Mucosa of descending colon (tissue), 3 donors: Measurements from ENCODE around the gene ZHX3. TPM values are rescaled to one million over a fixed set of nuclear protein-coding genes. Genes with fewer than 3 reads are reported as not detected.

Source experiments
- ATAC-seq: fragments of 200-7000 bp; cut with Tn5 transposase; one replicate; pipeline ENCODE4 v1.9.1; 2020; ENCODE audit warnings: mild to moderate bottlenecking, moderate library complexity
- DNase-seq, 3 donors: peaks; one replicate each; pipeline ENCODE4 v3.0.0-alpha.2; 2020
- H3K36me3 ChIP-seq: fragments of 200-600 bp; one replicate; pipeline ENCODE4 v1.8.0; 2021; ENCODE audit warnings: low read depth, mild to moderate bottlenecking
- H3K4me1 ChIP-seq: fragments of 200-600 bp; one replicate; pipeline ENCODE4 v1.8.0; 2021; ENCODE audit warnings: low read depth, mild to moderate bottlenecking
- H3K4me3 ChIP-seq: fragments of 200-600 bp; one replicate; pipeline ENCODE4 v1.8.0; 2021; ENCODE audit warnings: mild to moderate bottlenecking
- H3K9me3 ChIP-seq: fragments of 200-600 bp; one replicate; pipeline ENCODE4 v1.8.0; 2021; ENCODE audit warnings: mild to moderate bottlenecking
- intact Hi-C, 2 donors: fragments of 100-400 bp; cut with DNase I in 1 of 2; cut with micrococcal nuclease in 1 of 2; formaldehyde crosslinking; loops; one replicate each; pipeline versions ENCODE4 v1.11.0 to v1.11.1; 2022; cut with DNase I, micrococcal nuclease
- total RNA-seq, 3 donors: library from RNA; stranded (reverse); fragmentation: NEBNext Ultra II Directional in 2 of 3; extraction: Animal tissue kit (Norgen Biotek cat#: 25700) in 2 of 3; gene quantifications; one replicate each; pipeline versions ENCODE4 v1.2.1 to v1.2.4, GENCODE V29; 2021 to 2023
- TF ChIP-seq, protein P1 (sequence below): fragments of 200-600 bp; IDR thresholded peaks from one replicate; pipeline ENCODE4 v1.8.0; 2022; ENCODE audit warnings: antibody characterized with exemption, mild to moderate bottlenecking
- donor health status: DM: no; HTN: no; CAD: no; lungs with moderate emphysema.
- donor health status: DM: no; HTN: no; CAD: no.
- donor health status: DM: no; HTN: yes; CAD: no.

Gene ZHX3
- total RNA-seq, 3 donors from 2014 or later: 24.5 to 84.5 (median 32.8) TPM

DNA sequence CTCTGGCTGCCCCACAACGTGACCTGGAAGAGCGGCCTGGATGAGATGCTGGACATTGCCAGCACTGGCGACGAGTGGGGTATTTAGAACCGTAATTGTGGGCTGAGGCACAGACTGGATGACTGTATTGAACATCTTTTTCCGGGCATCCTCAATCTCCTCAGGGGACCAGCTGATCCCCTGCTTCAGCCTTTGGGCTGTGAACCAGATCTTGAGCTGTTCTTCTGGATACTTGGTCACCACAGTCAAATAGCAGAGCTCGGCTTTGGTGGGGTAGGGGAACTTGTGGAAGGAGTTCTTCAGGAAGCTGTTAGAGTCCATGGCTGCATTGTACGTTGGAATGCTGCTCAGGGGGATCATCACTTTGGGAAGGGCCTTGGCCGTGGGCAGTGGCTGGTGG lies 113.9 kb downstream of the ZHX3 start:
- H3K36me3 ChIP-seq: no peaks in the 10 kb centered on the region
- TF ChIP-seq, protein P1, sequence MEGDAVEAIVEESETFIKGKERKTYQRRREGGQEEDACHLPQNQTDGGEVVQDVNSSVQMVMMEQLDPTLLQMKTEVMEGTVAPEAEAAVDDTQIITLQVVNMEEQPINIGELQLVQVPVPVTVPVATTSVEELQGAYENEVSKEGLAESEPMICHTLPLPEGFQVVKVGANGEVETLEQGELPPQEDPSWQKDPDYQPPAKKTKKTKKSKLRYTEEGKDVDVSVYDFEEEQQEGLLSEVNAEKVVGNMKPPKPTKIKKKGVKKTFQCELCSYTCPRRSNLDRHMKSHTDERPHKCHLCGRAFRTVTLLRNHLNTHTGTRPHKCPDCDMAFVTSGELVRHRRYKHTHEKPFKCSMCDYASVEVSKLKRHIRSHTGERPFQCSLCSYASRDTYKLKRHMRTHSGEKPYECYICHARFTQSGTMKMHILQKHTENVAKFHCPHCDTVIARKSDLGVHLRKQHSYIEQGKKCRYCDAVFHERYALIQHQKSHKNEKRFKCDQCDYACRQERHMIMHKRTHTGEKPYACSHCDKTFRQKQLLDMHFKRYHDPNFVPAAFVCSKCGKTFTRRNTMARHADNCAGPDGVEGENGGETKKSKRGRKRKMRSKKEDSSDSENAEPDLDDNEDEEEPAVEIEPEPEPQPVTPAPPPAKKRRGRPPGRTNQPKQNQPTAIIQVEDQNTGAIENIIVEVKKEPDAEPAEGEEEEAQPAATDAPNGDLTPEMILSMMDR: no peak
- no peaks in the 10 kb centered on the region for H3K4me1 ChIP-seq
- intact Hi-C loops: no loop called here
- no peak overlapping the region for H3K4me3 ChIP-seq
- DNase-seq: no peak
- ATAC-seq: no peak
- peaks cover 6% of the 10 kb centered on the region for H3K9me3 ChIP-seq

DNA sequence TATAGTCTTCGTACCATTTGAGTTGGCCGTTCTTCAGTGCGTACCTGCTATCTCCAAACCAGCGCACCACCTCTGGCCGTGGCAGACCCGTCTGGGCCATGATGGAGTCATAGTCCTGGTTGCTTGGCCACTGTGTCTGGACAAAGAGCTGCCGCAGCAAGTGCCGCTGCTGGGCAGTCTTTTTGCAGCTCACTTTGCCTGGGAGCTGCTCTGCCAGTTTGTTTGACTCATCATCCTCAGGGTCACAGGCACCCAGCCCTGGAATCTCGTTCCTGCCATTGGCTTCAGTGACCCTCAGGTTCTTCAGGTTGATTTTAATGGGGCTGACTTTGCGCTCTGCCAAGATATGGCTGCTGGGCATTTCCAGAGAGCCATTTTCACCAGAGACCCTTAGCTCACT lies 115.1 kb downstream of the ZHX3 start:
- TF ChIP-seq, protein P1: no peak
- H3K4me1 ChIP-seq: no peaks in the 10 kb centered on the region
- H3K4me3 ChIP-seq: no peak overlapping the region
- DNase-seq (no peak), ATAC-seq (no peak)
- H3K9me3 ChIP-seq: peaks cover 12% of the 10 kb centered on the region
- H3K36me3 ChIP-seq: no peaks in the 10 kb centered on the region
- intact Hi-C loops: no loop called here

DNA sequence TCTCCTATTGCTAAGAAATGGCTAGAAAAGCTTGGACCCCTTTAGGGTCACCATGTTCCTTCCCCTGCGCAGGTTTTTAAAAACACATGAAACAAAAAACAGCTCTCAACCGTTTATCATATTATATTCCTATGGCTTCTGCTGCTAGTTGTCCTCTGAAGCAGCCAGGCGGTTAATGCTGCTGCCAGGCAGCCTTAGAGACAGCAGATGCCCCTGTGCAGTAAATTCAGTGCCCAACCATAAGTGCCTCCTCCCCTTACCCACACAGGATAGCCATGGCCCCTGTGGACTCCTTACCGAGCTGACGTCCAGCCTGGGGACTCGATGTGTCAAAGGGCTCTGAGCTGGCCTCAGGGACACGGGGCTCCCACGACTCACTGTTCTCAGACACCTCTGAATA lies 115.8 kb downstream of the ZHX3 start:
- H3K4me3 ChIP-seq: no peak overlapping the region
- H3K36me3 ChIP-seq: no peaks in the 10 kb centered on the region
- peaks cover 12% of the 10 kb centered on the region for H3K9me3 ChIP-seq
- no peaks in the 10 kb centered on the region for H3K4me1 ChIP-seq
- no peak for DNase-seq
- TF ChIP-seq, protein P1: no peak
- intact Hi-C loops: no loop called here
- no peak for ATAC-seq

DNA sequence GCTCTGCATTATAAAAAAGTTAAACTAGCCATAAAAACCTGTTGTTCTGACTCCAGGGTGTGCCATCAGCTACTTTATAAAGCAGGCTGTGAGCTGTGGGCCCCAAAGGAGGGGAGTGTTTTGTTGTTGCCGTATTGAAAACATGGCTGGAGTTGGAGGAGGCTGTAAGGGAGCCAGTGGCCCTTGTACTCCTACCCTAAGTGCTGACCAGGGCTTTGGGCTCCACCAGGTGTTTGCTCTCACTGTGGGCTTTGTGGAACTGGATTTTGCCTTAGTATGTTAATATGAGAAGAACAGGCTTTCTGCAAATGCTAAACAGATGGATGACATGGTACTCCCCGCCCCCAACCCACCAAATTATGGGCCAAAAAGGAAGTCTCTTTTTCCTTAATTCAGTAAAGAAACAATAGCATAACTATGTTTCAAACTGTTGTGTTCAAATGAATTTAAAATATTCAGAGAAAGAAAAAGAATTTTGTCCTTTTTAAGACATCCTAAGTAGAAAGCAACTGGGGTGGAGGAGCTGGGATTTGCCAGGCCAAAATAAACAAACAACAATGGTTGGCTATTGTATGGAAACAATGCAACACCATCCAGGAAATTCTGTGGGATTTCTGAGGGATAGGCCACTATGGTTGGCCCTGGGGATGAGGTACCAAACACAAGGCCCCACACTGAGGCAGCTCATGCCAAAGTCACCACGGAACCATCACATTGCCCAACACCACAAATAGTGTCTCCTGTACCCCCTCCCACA lies 116.9 kb downstream of the ZHX3 start:
- Histone ChIP-seq H3K4me3 (no peak overlapping the region), H3K4me1 (no peaks in the 10 kb centered on the region), H3K9me3 (peaks cover 12% of the 10 kb centered on the region), H3K36me3 (no peaks in the 10 kb centered on the region)
- TF ChIP-seq, protein P1: no peak
- ATAC-seq (no peak), DNase-seq (no peak)
- intact Hi-C loops: no loop called here

DNA sequence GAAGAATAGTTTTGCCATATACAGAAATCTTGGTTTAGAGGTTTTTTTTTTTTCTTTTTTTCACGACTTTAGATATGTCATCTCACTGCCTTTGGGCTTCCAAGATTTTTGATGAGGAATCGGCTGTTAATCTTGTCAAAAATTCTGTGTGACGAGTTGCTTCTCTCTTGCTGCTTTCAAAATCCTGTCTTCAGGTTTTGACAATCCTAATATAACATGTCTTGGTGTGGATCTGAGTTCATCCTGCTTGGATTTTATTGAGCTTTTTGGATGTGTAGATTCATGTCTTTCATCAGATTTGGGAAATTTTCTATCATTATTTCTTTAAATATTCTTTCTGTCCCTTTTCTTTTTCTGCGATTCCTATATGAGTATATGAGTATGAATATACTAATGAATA lies 119.1 kb downstream of the ZHX3 start:
- DNase-seq (no peak), ATAC-seq (no peak)
- Histone ChIP-seq H3K4me3 (no peak overlapping the region), H3K4me1 (no peaks in the 10 kb centered on the region), H3K9me3 (peaks cover 16% of the 10 kb centered on the region), H3K36me3 (no peaks in the 10 kb centered on the region)
- intact Hi-C loops: no loop called here
- TF ChIP-seq, protein P1: no peak
